Measurements from ENCODE around the gene OR2F2. TPM values are rescaled to one million over a fixed set of nuclear protein-coding genes. Genes with fewer than 3 reads are reported as not detected.

The OR2F2 gene
- total and polyA plus RNA-seq, 8 donors: not detected

DNA sequence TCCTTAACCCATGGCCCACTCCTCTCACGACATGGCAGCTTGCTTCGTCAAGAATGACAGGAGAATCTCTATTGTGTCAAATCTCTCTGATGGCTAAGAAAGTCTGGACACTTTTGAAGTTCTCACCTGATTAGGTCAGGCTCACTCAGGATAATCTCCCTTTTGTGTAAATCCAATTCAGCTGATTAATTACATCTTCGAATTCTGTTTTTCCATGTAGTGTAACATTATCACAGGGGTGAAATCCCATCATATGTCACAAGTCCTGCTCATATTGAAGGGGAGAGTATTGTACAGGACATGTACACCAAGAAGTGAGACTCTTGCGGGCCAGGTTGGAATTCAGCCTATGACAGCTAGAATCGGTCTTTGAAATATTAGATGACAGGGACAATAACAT, 48.9 kb downstream of the OR2F2 start:
- no peak for TF ChIP-seq EP300 (IDR thresholded peaks at IDR 0.05)
- no peak for TF ChIP-seq POLR2AphosphoS5 (IDR thresholded peaks at IDR 0.05)
- TF ChIP-seq, protein P1, sequence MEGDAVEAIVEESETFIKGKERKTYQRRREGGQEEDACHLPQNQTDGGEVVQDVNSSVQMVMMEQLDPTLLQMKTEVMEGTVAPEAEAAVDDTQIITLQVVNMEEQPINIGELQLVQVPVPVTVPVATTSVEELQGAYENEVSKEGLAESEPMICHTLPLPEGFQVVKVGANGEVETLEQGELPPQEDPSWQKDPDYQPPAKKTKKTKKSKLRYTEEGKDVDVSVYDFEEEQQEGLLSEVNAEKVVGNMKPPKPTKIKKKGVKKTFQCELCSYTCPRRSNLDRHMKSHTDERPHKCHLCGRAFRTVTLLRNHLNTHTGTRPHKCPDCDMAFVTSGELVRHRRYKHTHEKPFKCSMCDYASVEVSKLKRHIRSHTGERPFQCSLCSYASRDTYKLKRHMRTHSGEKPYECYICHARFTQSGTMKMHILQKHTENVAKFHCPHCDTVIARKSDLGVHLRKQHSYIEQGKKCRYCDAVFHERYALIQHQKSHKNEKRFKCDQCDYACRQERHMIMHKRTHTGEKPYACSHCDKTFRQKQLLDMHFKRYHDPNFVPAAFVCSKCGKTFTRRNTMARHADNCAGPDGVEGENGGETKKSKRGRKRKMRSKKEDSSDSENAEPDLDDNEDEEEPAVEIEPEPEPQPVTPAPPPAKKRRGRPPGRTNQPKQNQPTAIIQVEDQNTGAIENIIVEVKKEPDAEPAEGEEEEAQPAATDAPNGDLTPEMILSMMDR (IDR thresholded peaks at IDR 0.05): no peak
- TF ChIP-seq POLR2A (IDR thresholded peaks at IDR 0.05): no peak
- WGBS, 5 donors: 81 to 94% (median 93%) methylated on average over 5 of the region's 5 CpGs
- Histone ChIP-seq H3K4me3 (no peak overlapping the region), H3K4me1 (peaks cover 0 to 11% (median under 1%) of the 10 kb centered on the region in 4 donors), H3K9me3 (no peaks in the 10 kb centered on the region), H3K27ac (no peak overlapping the region), H3K27me3 (no peaks in the 10 kb centered on the region), H3K36me3 (no peaks in the 10 kb centered on the region)
- intact Hi-C loops (cut with DNase I; ENCODE audit: low total_unique reads): no loop called here
- DNase-seq: no peak

Other genes with a start within 250 kb of the OR2F2 start
- gene CTAGE6, start 177.5 kb upstream of the OR2F2 start, total RNA-seq: 1 to 10 TPM in 2 of 5 donors, not detected in 3; 1.3 to 9.3 TPM
- gene CTAGE6, start 177.5 kb upstream of the OR2F2 start, polyA plus RNA-seq: not detected
- gene TCAF1, start 33.1 kb upstream of the OR2F2 start, total RNA-seq: 10 to 100 TPM; 13.4 to 94.6 (median 30.3) TPM
- 10 to 100 TPM in 2 of 3 donors, 1 to 10 TPM in 1; 9.7 to 23.7 (median 22.2) TPM for gene TCAF1, start 33.1 kb upstream of the OR2F2 start, polyA plus RNA-seq
- gene OR2F1, start 19.6 kb downstream of the OR2F2 start, total RNA-seq: under 1 TPM in 1 of 5 donors, not detected in 4; 0.18 TPM
- gene OR2F1, start 19.6 kb downstream of the OR2F2 start, polyA plus RNA-seq: not detected
- not detected for gene OR6B1, start 65.1 kb downstream of the OR2F2 start, total RNA-seq
- not detected for gene OR6B1, start 65.1 kb downstream of the OR2F2 start, polyA plus RNA-seq
- gene OR2A5, start 113.7 kb downstream of the OR2F2 start, total RNA-seq: not detected
- gene OR2A5, start 113.7 kb downstream of the OR2F2 start, polyA plus RNA-seq: not detected
- not detected for gene OR2A25, start 134.6 kb downstream of the OR2F2 start, total RNA-seq
- gene OR2A25, start 134.6 kb downstream of the OR2F2 start, polyA plus RNA-seq: not detected
- not detected for gene OR2A12, start 151.0 kb downstream of the OR2F2 start, total RNA-seq
- gene OR2A12, start 151.0 kb downstream of the OR2F2 start, polyA plus RNA-seq: not detected
- not detected for gene OR2A2, start 174.3 kb downstream of the OR2F2 start, total RNA-seq
- not detected for gene OR2A2, start 174.3 kb downstream of the OR2F2 start, polyA plus RNA-seq
- gene OR2A14, start 187.9 kb downstream of the OR2F2 start, total RNA-seq: not detected
- not detected for gene OR2A14, start 187.9 kb downstream of the OR2F2 start, polyA plus RNA-seq
- 10 to 100 TPM in 4 of 5 donors, 1 to 10 TPM in 1; 3.3 to 36.5 (median 17.8) TPM for gene CTAGE4, start 248.2 kb downstream of the OR2F2 start, total RNA-seq
- 1 to 10 TPM; 1.4 to 2.0 (median 1.8) TPM for gene CTAGE4, start 248.2 kb downstream of the OR2F2 start, polyA plus RNA-seq

Measured in stomach (tissue), 9 donors.